CD4-positive, alpha-beta T cell treated with Interleukin-4 for 1 hour (primary cell): ENCODE data around the gene EXT2.

Experiments used
- DNase-seq, 2 donors: peaks; one replicate each; pipeline ENCODE4 v3.0.0-alpha.2; 2020 to 2022

Gene EXT2

DNA sequence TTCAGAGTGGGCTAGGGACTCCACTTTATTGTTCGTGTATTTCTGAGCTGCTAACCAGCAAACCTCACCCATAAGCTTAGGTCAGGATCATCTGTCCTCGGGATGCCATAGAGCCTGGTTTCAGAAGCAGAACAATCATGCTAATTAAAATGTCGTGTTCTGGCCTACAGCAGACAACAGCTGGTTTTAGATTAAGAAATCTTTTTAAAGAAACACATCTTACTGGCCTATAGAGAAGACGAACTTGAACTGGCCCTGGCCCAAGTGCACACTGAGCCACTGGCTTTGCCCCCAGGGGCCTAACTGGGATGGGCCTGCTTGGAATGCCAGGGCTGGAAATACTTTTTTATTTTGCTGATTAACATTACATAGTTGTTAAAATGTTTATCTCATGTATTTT, 151.2 kb downstream of the EXT2 start:
- DNase-seq = no peak

DNA sequence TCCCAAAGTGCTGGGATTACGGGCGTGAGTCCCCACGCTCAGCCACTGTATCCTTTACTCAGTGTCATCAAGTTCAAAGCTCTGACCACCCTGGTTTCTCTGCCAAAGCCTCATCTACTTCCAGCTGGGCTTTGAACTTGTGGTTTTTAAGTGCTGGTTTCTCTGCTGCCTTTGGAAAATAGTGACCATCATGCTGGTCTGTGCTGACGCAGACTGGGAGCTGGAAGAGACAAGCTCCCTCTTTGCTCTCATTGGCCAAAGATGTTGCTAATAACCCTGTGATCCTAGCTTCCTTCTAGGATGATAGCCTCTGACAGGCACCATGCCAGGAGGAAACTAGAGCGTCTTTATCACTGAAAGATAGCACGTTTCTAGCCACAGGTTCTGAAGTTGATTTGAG, 152.0 kb downstream of the EXT2 start:
- no peak for DNase-seq

DNA sequence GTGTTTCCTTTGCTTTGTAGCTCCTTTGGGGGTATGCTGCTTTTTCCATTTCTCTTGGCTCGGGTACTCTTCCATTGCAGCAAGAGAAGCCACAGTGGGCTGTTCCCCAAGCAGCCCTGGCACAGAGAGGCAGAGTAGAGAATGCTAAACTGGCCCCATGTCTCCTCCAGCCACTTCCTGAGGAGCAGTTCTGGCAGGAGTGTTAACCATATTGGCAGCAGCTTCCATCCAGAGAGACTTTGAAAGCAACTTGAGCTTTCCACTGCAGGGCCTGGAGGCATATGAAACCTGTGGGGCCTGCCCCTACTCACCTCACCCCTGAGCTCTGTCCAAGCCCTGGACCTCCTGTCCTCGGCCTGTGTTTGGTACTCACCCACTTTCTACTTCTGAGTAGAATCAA, 152.6 kb downstream of the EXT2 start:
- DNase-seq = no peak

DNA sequence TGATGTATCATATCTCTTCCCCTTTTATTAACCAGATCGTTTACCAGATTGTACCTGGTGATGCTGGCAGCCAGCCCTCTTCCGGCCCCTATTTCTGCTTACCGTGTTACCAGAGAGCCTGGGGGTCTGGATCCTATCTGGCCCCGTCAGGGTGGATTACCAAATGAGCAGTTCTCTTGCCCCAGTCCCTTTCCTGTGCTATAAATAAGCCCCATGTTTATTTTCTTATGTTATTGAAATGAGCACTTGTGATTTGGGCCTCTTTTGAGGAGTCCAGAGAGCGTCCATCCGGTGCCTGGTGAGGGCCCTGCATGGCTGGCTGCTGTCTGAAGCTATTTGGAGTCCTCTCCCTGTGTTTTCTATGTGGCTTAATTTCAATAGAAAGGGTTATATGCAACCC, 154.9 kb downstream of the EXT2 start:
- no peak for DNase-seq

DNA sequence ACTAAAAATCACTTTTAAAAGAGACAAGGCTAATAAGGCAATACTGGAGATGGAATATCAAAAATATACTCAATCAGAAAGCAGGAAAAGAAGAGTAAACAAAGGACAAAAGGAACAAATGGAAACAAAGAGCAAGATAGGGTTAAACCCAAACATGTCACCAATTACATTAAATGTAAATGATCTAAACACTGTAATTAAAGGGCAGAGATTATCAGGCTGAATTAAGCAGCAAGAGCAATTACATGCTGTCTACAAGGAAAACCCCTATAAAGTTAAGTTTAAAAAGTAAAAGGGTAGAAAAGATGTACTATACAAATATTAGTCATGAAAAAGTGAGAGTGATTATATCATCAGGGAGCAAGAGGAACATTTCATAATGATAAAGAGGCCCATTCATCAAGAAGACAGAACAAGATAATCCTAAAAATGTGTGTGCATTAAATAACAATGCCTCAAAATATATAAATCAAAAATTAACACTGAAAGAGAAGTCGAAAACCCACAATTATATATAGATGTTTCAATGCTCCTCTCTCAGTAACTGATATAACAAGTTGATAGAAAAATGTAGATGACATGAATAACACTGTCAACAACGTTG, 157.6 kb downstream of the EXT2 start:
- no peak for DNase-seq

DNA sequence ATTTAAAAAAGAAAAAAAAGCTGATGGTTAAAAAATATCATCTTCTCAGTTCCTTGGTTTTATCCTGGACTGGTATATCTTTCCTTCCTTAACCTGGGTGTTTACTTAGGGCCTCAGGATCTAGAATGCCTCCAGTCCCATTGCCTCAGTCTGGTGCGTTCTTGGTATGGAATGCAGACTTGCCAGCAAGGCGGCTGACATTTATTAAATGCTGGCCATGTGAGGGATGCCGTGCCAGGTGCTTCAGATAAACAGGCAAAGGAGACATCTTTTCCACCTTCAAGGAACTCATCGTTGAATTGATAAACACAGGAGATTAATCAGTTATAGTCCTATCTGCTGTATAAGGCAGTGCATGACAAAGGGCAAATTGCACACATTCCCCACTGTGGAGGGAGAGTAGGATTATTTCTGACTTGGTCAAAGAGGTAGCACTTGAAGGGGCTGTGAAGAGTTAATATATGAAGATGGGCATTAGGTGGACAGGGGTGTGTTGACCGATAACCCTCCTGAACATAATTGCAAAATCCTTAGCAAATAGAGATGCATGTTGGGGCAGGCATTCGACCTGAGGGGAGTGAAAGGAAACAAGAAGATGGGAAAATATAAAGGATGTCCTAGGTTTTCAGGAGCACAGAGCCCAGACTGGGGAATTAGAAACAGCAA, 160.1 kb downstream of the EXT2 start:
- no peak for DNase-seq

DNA sequence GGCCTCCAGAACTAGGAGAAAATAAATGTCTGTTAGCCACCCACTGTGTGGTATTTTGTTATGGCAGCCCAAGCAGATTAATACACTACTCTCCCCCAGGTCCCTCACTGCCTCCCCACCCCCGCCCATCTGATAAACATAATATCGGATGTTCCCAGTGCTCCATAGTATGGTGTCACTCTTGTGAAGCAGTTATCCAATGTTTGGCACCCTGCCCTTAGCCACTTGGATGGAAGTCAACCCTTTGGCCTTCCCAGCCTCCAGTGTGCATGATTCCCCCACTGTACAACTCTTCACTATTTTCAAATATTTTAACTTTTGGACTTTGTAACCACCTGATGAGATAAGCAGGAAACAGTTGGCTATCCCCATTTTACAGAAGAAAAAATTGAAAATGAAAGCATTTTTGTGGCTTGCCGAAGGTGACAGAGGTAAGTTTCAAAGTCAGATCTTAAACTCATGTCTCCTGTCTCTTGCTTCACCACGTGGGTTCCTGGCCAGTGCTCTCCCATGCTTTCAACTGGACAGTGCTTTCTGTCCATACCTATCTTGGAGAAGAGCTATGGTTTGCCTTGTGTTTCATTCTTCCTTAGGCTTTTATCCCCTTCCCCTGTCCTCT, 161.3 kb downstream of the EXT2 start:
- no peak for DNase-seq

DNA sequence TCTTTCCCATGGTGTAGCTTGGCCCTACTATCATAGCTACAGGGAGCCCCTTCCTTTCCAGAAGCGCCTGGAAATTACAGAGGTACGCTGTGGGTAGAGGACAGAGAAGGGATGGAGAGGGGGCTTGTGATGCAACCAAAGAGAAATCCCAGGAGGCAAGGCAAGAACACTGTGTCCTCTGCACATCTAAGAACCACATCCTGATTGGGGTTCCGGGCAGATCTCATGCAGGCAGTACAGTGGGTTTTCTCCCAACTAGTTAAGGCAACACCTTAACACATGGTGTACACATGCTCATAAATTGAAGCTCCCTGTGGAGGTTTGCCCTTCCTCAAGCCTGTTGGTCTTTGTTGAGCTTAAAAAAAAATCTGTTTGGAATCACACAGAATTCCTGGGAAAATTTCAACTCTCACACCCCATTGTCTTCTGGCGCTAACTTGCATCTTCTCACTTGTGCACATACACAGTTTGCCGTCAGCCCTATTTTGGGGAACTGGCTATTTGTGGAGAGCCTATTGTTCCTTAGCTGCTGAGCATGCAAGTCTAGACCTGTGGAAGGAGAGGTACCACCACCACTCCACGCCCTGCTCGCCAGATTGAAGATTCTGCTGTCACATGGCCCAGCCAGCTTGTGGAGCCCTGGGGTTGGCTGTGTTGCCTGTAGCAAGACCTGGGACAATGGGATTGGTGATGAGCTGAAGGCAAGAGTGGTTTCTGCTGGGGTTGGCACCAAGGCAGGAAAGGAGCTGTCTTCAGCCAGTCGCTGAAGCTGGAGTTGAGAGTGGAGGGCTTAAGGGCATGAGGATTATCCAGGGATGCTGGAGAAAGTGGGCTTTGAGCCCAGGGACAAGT, 162.1 kb downstream of the EXT2 start:
- DNase-seq = no peak

DNA sequence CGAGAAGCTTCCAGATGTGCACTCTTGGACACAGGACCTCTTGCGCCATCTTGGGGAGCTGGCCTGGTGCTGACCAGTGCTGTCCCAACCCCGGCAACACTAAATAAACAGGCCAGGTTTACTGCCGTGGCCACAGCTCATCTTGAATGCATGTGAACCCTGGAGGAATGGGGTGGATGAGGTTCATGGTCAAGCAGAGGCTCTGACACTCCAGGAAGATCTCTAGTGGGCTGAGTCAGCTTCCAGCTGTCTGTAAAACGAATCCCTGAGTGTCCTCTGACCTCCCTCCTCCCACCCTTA, 162.7 kb downstream of the EXT2 start:
- no peak for DNase-seq

DNA sequence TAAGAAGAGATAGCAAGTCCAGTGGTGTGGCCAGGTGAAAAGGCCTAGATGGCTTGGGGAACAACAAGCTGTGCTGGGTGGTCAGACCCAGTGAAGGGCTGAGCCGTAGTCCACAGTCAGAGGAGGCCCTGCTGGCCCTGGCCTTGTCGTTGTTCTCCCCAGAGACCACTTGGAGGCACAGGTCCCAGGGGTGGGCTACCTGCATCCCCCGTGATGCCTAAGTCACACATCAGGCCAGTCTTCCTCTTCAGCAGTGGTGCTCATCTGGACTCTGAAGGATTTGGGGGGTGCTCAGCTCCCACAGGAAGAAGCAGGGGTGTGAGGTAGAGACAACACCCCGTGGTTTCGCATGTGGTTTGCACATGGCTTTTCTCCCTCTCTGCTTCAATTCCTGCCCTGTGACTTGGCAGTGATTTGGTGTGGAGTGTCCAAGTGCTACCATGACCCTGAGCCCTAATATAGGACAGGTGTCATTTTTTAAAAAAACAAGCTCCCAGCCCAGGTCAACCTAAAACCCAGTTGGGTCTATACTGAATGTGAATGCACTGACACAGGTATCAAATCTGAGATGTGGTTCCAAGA, 163.5 kb downstream of the EXT2 start:
- DNase-seq = no peak

DNA sequence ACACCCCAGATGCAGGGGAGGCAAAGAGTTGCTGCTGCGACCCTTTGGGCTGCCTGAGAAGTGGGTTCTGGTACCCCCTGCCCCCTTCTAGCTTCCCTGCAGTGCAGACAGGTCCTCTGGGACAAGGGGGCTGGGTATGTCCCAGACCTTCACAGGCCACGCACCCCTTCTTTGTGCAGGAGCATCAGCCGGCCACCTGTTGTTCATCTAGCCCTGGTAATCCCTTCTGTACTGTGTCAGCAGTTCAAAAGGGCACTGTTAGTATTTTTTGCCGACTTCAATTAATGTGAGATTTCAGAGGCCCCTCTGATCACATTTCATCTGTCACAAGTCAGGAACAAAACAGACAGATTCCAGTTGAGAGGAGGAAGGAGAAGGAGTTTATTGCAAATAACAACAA, 164.6 kb downstream of the EXT2 start:
- no peak for DNase-seq

DNA sequence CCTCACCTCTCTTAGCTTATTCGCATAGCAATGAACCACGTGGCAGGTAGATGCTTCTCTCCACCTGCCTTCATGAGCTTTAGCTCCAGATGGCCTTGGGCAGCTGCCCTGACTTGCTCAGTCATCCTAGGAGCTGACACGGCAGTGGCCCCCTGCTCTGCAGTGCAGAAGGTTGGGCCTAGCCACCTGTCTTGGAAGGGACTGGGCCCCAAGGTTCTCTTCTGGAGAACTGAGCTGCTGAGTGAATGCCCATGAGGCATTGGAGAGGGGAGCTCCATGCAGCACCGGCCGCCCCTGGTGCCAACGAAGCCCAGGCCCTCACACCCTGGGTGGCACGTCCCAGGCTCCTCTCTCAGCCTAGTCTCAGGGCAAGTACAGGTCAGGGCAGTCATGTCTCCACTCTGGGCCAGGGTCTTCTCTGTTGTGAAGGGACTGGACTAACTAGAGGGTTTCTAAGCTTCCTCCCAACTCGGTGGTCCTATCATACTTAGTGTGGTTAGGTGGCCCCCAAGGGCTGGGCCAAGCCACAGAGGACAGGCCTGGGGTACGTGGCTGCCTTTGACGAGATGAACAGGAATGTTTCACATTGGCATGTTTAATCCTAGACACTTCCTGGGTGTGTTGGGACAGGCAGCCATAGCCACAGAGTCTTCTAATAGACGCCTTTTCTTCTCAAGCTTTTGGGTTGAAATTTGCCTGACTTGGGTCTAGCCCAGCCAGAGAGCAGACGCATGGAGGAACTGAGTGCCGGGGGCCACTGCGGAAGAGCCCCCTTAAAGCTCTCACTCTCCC, 166.5 kb downstream of the EXT2 start:
- DNase-seq = no peak

DNA sequence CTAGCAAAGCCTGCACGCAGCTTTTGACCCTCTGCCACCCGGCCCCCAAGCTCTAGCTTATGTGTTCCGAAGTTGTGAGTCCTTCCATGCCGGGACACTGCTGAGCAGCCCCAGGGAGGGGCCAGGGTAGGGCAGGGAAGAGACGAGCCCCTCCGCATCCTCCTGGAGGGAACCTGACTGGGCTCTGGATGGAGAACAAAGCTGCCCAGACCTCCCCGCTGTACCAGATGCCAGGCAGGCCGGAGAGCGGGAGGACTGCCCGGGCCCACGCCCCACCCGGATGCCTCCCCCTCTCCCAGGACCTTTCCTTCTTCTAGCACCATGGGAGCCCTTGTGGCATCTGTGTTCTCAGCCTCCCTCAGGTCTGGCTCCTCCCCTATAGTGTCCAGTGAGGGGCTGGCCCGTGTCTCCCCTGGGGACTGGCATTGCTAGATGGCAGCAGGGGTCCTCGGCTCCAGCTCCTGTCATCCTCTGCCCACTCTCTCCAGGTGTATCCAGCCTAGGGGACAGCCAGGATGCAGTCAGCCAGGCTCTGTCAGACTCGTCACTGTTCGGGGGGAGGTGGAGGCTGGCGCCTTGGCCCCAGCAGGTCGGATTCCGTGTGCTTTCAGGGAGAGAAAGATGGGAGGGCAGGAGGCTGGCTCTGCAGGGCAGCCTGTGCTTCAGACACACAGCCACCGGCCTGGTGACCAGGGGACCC, 168.4 kb downstream of the EXT2 start:
- no peak for DNase-seq

DNA sequence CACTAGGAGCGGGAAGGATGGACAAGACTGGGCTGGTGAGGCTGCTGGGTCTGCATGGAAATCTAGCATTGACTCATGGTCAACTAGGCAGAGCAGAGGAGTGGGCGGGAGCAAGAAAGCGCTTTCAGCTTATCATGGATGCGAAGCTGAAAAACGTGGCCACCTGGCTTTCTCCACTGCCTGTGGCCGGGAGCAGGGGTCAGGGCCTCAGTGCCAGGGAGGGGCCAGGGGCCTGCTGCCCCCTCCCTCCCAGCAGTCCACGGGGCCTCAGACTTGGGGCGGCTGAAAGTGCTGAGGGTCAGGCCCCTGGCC, 168.9 kb downstream of the EXT2 start:
- DNase-seq = no peak

DNA sequence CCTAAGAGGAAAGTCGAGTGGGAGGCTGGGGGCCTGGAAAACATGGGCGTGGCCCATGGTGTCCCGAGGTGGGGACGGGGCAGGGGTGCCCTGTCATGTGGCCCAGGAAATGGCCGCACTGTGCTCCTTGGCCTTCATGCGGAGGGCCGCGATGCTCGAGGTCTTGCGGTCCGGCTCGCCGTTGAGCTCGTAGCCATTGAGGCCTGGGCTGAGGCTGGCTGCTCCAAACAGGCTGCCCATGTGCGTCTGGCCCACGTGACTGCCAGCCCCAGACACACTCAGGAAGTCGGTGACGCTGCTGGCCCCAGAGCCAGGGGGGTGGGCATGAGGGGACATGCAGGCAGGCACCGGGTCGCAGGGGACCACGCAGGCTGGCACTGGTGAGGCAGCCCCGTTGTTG, 169.3 kb downstream of the EXT2 start:
- DNase-seq = no peak

DNA sequence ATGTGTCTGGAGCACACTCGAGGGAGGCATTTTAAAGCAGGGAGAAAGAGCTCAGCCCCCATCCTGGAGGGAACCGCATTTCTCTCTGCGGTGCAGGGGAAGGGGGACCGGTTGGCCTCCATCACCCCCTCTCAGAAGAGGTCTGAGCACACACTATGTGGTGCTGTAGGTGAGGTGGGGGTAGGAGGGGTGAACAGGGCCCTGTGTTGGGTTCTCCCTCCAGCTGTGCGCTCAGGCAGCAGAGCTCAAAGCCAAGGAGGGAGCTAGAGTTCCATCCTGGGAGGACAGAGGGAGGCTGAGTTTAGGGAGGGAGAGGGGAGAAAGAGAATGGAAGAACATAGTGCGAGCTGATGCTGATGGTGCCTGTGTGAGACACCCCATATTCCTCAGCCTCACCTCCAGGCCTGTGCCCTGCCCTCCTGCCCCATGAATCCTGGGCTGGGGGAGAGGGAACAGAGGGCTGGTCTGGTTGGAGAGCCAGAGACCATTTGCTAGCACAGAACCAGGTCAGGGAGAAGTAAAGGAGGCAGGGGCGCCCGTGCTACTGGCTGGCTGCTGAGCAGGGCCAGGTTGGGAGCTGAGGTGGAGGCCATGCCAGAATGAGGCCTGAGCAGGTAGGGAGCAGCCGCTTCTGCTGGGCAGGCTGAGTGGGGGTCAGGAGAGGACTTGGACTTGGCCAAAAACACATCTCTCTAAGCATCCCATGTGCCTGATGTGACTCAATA, 170.7 kb downstream of the EXT2 start:
- no peak for DNase-seq

DNA sequence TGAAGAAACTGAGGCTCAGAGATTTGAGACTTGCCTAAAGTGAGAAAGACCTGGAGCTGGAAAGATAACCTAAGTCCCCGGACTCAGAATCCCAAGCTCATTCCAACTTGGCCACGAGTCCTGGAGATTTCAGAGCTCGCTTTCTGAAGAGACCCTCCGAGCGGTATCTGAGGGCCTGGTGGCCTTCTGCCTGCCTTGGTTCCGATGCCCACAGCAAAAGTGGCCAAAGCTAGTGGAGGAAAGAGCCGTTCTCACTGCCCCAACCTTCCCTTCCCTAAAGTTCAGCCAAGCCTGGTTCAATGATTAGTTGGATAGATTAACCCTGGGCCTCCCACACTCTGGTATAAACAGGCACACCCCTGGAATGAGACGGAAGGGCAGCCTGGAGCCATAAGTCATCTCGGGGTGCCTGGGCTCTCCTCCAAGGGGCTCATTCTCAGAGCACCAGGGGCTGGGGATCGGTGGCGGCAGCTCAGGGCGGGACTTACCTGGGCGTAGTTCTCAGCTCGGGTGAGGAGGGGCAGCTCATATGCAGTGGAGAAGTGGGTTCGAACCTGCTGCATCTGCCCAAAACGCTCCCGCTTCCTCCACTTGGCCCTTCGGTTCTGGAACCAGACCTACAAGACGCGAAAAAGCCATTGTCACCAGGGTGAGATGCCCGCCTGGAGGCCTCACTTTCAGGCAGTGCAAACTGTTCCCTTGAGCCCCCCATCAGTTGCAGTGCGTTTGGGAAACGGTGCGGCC, 171.7 kb downstream of the EXT2 start:
- DNase-seq = no peak

DNA sequence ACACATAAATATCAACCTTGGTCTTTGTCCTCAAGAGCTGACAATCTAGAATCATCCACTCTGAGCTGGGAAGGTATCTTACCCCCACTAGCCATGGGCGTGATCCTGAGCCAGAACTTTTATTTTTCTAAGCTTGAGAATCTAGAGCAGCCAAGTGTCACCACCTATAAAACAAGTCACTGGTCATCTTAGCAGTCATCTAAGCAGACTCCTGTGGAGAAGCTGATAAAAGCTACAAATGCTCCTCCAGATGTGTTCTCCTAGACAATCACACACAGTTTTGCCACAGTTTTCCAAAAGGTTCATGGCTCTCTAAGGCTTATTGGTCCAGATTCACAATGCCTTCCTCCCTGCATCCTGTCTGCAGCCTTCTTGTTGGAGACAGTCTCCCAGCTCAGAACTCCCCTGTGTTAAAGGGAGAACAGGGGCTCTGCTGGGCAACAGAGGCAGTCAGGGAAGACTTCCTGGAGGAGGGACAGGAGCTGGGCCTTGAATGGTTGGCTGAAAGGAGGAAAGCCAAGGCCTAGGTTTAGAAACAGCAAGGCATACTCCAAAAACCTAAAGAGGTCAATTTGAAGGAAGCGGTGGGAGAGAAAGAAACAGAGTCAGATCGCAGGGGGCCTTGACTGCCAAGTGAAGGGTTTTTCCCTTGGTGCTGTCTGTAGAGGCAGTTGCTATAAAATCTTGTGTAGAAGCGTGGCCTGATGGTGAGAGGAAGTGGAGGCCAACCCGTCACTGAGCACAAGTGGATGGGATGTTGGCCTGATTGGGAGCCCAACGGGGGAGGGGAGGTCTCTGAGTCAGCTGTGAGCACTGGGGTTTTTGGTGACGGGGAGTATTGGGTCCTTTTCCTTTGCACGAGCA, 172.5 kb downstream of the EXT2 start:
- DNase-seq = no peak

DNA sequence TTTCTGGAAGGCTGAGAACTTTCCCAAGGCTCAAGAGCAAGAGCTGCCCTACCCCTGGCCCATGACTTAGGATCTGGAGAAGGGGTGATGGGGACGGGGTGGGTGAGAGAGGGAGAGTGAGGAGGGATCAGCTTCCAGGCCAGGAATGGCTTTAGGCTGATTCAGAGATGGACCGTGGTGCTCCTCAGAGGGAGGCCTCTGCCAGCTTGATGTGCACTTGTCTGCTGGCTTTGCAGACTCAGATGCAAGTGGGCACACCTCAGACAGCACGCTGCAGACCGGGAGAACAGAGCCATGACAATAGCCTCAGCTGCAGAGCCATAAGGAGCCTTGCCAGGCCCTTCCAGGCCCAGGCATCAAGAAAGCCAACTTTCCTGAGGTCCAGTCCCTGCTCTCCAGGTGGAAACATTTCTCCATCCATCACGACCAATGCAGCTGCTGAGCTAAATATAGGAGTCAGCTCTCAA, 173.2 kb downstream of the EXT2 start:
- no peak for DNase-seq
